Activated CD8-positive, alpha-beta T cell treated with anti-CD3 and anti-CD28 coated beads, Interleukin-2, amount 10 ng/mL, durations not matched to agents 7 days and 5 days (primary cell): ENCODE measurements around the gene STYK1. TPM values are rescaled to one million over a fixed set of nuclear protein-coding genes. Genes with fewer than 3 reads are reported as not detected.

ENCODE experiments used
- ATAC-seq: fragments of 150-1000 bp; cut with Tn5 transposase; one replicate; pipeline ENCODE4 v1.10.0; 2021; ENCODE audit warnings: moderate library complexity
- CTCF ChIA-PET: fragments of 350-600 bp; sonication (Branson Sonifier 250); formaldehyde crosslinking; loops from one replicate; lab custom pipeline; 2021; ENCODE audit warnings: antibody characterized with exemption; lab: Charles Lee
- POLR2A ChIA-PET: fragments of 350-600 bp; sonication (Branson Sonifier 250); formaldehyde crosslinking; loops from one replicate; lab custom pipeline; 2021; ENCODE audit warnings: antibody characterized with exemption; lab: Charles Lee
- DNase-seq: peaks from one replicate; pipeline ENCODE4 v3.0.0-alpha.2; 2020
- H3K27ac Mint-ChIP-seq: one replicate; pipeline ENCODE4 v1.8.0; 2021; ENCODE audit warnings: mild to moderate bottlenecking, mixed read lengths
- H3K27me3 Mint-ChIP-seq: one replicate; pipeline ENCODE4 v1.8.0; 2021; ENCODE audit warnings: low read depth, mixed read lengths
- H3K36me3 Mint-ChIP-seq: one replicate; pipeline ENCODE4 v1.8.0; 2021; ENCODE audit warnings: low read depth, mixed read lengths
- H3K4me1 Mint-ChIP-seq: one replicate; pipeline ENCODE4 v1.8.0; 2021; ENCODE audit warnings: low read depth, mixed read lengths
- H3K4me3 Mint-ChIP-seq: one replicate; pipeline ENCODE4 v1.8.0; 2021; ENCODE audit warnings: mild to moderate bottlenecking, mixed read lengths
- H3K9me3 Mint-ChIP-seq: one replicate; pipeline ENCODE4 v1.8.0; 2022; ENCODE audit warnings: mixed read lengths; ENCODE audit not compliant: insufficient read depth
- total RNA-seq, 2 experiments: library from RNA; stranded (reverse); gene quantifications; one replicate each; pipeline ENCODE4 v1.2.3, GENCODE V29; 2021

Gene STYK1, protein sequence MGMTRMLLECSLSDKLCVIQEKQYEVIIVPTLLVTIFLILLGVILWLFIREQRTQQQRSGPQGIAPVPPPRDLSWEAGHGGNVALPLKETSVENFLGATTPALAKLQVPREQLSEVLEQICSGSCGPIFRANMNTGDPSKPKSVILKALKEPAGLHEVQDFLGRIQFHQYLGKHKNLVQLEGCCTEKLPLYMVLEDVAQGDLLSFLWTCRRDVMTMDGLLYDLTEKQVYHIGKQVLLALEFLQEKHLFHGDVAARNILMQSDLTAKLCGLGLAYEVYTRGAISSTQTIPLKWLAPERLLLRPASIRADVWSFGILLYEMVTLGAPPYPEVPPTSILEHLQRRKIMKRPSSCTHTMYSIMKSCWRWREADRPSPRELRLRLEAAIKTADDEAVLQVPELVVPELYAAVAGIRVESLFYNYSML
- 1 to 10 TPM; 5.3 to 5.9 TPM for total RNA-seq

DNA sequence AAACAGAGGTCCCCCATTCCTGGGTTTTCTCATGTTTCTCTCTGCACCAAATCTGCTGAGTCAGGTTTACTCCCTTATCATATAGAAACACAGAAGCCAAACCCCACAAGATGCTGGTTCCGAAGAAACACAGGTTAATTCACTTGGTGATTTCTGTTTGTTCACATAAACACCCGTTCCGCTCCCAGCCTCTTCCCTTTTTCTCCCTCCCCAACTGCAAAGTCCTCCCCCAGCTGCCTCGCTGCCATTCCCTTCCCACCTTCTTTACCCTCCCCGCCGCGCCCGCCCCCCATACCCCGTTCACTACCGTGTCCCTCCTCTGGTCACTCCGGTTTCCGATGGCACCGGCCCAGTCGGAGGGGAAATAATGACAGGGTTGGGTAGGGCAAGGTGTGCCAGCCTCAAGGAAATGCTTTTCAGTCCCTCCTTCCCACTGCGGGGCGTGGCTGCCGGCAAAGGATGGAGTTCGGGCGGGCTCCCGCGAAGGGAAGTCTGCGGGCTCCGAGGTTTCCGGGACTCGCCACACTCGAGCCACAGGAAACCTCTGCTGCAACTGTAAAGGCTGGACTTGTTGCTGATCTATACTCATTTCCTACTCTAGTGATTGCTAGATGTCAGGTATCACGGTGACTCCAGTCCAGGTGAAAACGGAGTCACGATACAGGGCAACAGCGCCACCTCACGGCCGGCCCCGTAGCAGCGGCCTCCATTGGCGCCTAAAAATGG lies at the start of gene STYK1:
Gene STYK1 (minus strand): TSS at position 394 of the 726 bp plus-strand sequence. CDS start 39,434 bp downstream, outside the sequence.
- Mint-ChIP-seq H3K4me3 (peak within 1 kb of the TSS; percentile 81), H3K27me3 (peaks cover 12% of the 10 kb centered on the region), H3K27ac (peak within 1 kb of the TSS; percentile 83), H3K36me3 (peaks cover 18% of the 10 kb centered on the region), H3K9me3 (peaks cover 6% of the 10 kb centered on the region), H3K4me1 (peaks cover 71% of the 10 kb centered on the region)
- ATAC-seq (peak; percentile 91), DNase-seq (peak; percentile 86)
- POLR2A ChIA-PET, result interaction anchor here (1.5 kb wide), 1 partner anchor 119 kb away, joined by 3 read pairs; no protein-coding TSS in a partner anchor
- CTCF ChIA-PET, result interaction anchor here (1.2 to 1.3 kb wide), 2 partner anchors 351 to 373 kb away, joined by 3 read pairs; no protein-coding TSS in a partner anchor

DNA sequence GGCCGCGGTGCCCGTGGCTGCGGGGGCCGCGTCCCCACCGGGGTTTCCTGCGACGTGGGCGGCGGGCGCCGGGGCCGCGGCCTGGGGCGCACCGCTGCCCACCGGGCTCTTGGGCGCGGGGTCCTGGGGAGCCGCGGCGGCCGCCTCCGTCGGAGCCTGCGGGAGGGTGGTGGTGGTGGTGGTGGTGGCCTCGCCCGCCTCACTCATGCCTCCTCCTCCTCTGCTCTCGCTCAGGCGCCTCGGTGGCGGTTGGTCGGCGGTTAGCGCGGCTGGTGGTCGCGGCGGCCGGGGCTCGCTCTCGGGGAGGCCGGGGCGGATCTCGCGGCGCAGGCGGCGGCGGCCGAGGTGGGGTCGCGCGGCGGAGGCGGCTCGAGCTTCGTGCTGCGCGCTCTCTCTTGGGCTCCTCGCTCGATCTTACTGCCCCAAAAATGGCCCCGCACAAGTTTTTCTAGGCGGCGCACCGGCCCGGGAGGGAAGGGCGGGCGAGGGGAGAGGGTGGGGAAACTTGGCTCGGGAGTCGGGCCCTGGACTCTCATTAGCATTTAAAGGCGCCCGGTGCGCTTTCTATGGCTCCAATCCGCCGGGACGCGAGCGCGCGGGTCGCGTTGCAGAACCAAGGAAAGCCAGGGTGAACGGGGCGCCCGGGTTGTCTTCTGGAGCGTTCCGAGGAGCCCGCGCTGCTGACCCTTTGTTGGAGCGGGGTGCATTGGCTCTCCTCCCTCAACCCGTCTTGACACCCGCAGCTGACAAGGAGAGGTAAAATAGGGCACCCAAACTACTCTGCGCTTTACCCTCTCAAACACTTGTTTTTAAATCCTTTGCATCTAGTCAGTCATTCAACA lies 49.3 kb upstream of the STYK1 start, which contains the start of gene YBX3:
Gene YBX3 (minus strand): TSS at position 419 of the 842 bp plus-strand sequence. CDS start 212 bp downstream, at position 207.
- ChIA-PET CTCF (interaction anchor here (3.1 kb wide), 1 partner anchor 27 kb away, joined by 13 read pairs; no protein-coding TSS in a partner anchor), POLR2A (interaction anchor here (1.3 to 1.4 kb wide), 2 partner anchors 110 to 331 kb away, joined by 3 to 6 read pairs; partner anchors contain the start of gene MAGOHB)
- Mint-ChIP-seq H3K36me3 (peaks cover 7% of the 10 kb centered on the region), H3K27me3 (peaks cover 39% of the 10 kb centered on the region), H3K4me1 (peaks cover 38% of the 10 kb centered on the region), H3K9me3 (no peaks in the 10 kb centered on the region), H3K27ac (peak within 1 kb of the TSS; percentile 96), H3K4me3 (peak within 1 kb of the TSS; percentile 99)
- peak; percentile 53 for ATAC-seq
- peak; percentile 66 for DNase-seq

DNA sequence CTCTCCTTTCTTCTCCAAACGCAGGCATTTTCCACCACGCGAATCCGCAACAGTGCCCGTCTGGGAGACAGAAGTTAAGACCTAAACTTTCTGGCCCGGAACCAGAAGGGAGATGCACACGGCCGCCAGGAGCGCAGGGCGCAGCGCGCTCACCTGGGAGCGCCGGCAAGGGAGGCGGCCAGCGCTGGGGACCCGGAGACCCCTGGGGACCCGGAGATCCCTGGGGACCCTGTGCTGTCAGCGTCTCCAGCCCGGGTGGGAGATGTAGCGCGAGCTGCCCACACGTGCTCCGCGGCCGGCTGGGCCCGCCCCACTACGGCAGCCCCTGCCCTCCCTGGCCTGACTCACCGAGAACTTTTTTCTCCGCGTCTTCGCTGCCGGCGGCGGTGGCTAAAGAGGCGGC lies 48.7 kb upstream of the STYK1 start:
- ChIA-PET CTCF (interaction anchor here (1.3 to 3.1 kb wide), 2 partner anchors 11 to 27 kb away, joined by 5 to 13 read pairs; no protein-coding TSS in a partner anchor), POLR2A (interaction anchor here (1.3 kb wide), 1 partner anchor 330 kb away, joined by 3 read pairs; no protein-coding TSS in a partner anchor)
- peaks cover 42% of the 10 kb centered on the region for H3K4me1 Mint-ChIP-seq
- H3K27me3 Mint-ChIP-seq, result peaks cover 34% of the 10 kb centered on the region
- peaks cover 10% of the 10 kb centered on the region for H3K36me3 Mint-ChIP-seq
- H3K27ac Mint-ChIP-seq, result peak overlapping the region; percentile 96
- no peaks in the 10 kb centered on the region for H3K9me3 Mint-ChIP-seq
- peak; percentile 53 for DNase-seq
- peak overlapping the region; percentile 99 for H3K4me3 Mint-ChIP-seq
- peak; percentile 57 for ATAC-seq

DNA sequence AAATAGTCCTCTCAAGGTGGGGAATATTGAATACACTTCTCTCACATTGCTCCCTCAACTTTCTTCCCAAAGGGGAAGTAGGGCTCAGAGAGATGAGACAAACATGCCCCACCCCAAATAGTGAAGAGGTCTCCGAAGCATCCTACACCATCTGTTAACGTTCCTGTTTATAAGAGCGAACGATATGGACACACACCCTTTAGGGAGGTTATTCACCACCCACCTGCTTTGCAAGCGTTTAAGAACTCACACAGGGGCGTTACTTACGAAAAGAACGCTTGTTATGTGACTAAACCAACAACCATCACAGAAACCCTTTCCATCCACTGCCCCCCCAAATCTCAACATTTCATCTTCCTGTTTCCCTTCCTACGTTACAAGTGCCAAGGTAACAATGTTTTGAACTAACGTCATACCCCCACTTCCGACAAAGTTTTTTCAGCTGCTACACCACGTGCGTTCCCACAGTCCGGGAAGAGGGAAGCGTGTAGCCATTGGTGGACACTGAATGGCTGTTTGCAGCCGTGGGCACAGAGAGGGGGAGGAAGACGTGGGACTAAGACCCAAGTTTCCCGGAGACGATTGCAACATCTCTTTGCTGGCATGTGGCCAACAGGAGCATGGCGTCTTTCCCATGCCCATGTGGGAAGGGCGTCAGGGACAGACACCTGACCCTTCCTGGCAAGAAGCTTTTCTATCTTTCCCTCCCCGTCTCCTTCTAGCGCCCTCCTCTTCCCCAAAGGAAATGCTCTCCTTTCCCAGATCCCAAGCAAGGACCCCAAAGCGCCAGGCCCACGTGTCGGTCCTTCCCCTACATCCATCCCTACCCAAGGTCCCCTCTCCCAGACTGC lies 48.0 kb upstream of the STYK1 start:
- peaks cover 28% of the 10 kb centered on the region for H3K27me3 Mint-ChIP-seq
- peak; percentile 76 for DNase-seq
- H3K27ac Mint-ChIP-seq, result peak overlapping the region; percentile 96
- ChIA-PET CTCF (interaction anchor here (1.3 to 3.1 kb wide), 2 partner anchors 10 to 28 kb away, joined by 5 to 13 read pairs; no protein-coding TSS in a partner anchor), POLR2A (interaction anchor here (1.3 kb wide), 1 partner anchor 329 kb away, joined by 3 read pairs; no protein-coding TSS in a partner anchor)
- H3K4me1 Mint-ChIP-seq, result peaks cover 48% of the 10 kb centered on the region
- H3K9me3 Mint-ChIP-seq, result no peaks in the 10 kb centered on the region
- ATAC-seq, result peak; percentile 64
- peak overlapping the region; percentile 99 for H3K4me3 Mint-ChIP-seq
- peaks cover 13% of the 10 kb centered on the region for H3K36me3 Mint-ChIP-seq

DNA sequence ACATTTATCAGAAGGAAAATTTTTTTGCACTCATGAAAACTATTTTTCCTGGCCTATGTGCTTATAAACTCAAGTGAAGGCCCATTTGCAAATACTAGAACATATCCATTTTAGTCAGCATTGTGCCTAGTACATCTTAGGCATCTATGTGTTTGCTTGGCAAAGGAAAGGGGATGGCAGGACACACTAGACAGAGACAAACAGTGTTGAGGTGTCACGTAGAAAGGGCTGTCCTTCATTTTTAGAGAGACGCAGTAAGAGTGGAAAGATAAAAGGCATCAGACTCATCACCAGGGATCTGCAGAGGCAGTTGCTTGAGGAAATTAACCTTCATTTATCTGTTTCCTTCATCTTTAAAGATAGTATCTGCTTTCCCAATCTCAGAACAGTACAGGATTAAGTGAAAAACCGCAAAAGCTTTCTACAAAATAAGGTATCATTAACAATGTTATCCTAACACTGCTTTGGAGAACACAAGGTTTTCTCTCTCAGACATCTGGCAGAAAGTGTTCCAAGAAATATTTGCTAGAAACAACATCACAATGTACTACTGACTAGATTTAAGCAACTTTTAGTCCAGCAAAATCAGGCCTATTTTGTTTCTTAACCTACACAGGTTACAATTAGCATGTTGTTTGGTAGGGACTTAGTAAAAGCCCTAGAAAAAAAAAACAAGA lies 47.3 kb upstream of the STYK1 start:
- Mint-ChIP-seq H3K27ac (peak overlapping the region; percentile 43), H3K9me3 (no peaks in the 10 kb centered on the region), H3K36me3 (peaks cover 19% of the 10 kb centered on the region), H3K4me3 (peak overlapping the region; percentile 99), H3K4me1 (peaks cover 55% of the 10 kb centered on the region), H3K27me3 (peaks cover 23% of the 10 kb centered on the region)
- ATAC-seq (no peak), DNase-seq (no peak)
- POLR2A ChIA-PET, result no interaction called here
- CTCF ChIA-PET, result interaction anchor here (1.3 to 4.9 kb wide), 3 partner anchors 9 to 355 kb away, joined by 3 to 22 read pairs (median 5); no protein-coding TSS in a partner anchor

DNA sequence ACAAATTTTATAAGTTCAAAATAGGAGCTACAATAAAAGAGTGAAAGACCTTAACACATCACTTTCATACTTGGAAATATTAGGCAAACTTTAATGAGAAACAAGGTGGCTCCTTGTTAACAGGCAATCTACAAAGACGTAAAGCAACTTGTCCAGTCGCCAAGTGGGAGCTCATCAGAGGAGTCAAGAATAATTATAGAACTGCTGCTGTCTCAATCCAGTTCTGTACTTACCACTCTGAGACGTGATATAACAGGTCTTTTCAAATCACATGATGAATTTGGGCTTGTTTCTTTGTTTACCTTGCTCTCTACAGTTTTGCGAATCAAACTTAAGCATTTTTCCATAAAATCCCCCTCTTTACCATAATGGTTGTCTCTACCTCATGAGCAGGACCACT lies 45.6 kb upstream of the STYK1 start:
- H3K27me3 Mint-ChIP-seq, result peaks cover 10% of the 10 kb centered on the region
- no peak overlapping the region for H3K4me3 Mint-ChIP-seq
- ATAC-seq, result no peak
- ChIA-PET POLR2A (no interaction called here), CTCF (interaction anchor here (0.6 to 4.9 kb wide), 3 partner anchors 10 to 522 kb away, joined by 3 to 22 read pairs (median 6); no protein-coding TSS in a partner anchor)
- H3K36me3 Mint-ChIP-seq, result peaks cover 27% of the 10 kb centered on the region
- H3K4me1 Mint-ChIP-seq, result peaks cover 63% of the 10 kb centered on the region
- H3K27ac Mint-ChIP-seq, result no peak overlapping the region
- DNase-seq, result no peak
- H3K9me3 Mint-ChIP-seq, result no peaks in the 10 kb centered on the region

DNA sequence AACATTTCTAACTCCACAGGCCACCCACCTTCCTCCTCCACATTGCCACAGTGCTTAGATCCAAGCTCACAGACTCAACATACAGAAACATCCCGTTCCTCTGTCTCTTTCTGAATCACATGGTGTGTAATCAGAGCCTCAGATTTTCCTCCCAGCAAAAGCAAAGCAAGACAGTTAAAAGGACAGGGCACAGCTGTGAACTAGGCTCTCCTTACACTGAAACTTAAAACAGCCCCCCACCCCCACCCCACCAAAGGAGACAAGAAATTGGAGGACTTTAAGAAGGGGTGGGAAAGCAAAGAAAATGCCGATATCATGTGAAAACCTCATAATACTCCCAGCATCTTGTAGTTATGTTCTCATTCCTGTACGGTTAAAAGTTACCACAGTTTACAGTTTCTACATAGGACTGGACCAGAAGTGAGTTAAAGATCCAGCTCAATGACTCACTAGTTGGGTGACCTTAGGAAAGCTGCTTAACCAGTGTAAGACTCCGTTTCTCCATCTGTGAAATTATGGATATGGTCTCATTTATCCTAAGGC lies 44.5 kb upstream of the STYK1 start:
- H3K27ac Mint-ChIP-seq, result no peak overlapping the region
- peaks cover 35% of the 10 kb centered on the region for H3K36me3 Mint-ChIP-seq
- H3K9me3 Mint-ChIP-seq, result no peaks in the 10 kb centered on the region
- ChIA-PET CTCF (interaction anchor here (4.9 kb wide), 1 partner anchor 31 kb away, joined by 22 read pairs; no protein-coding TSS in a partner anchor), POLR2A (interaction anchor here (0.5 kb wide), 1 partner anchor 22 kb away, joined by 3 read pairs; no protein-coding TSS in a partner anchor)
- no peak for DNase-seq
- H3K4me3 Mint-ChIP-seq, result no peak overlapping the region
- ATAC-seq, result no peak
- H3K4me1 Mint-ChIP-seq, result peaks cover 55% of the 10 kb centered on the region
- H3K27me3 Mint-ChIP-seq, result no peaks in the 10 kb centered on the region

DNA sequence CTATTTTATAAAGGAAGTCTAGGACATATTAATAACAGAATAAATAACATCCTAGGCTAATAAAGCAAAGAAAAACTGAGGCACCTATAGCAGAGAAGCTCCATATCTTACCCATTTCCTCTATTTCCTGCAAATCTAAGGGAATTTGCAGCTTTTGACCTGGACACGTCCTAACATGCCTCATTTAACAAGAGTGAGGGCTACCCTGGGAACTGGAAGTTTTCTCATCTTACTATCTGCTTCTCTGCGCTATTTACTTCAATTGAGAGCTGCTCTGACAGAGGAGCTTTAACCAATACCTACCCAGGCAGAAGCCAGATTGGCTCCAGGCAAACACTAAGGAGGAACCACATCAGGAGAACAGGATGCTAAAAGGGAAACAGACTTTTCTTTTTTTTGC lies 43.6 kb upstream of the STYK1 start:
- Mint-ChIP-seq H3K9me3 (no peaks in the 10 kb centered on the region), H3K4me3 (no peak overlapping the region), H3K27ac (no peak overlapping the region), H3K27me3 (no peaks in the 10 kb centered on the region), H3K4me1 (peaks cover 55% of the 10 kb centered on the region), H3K36me3 (peaks cover 43% of the 10 kb centered on the region)
- DNase-seq (no peak), ATAC-seq (no peak)
- POLR2A ChIA-PET, result no interaction called here
- CTCF ChIA-PET, result interaction anchor here (1.4 to 4.9 kb wide), 2 partner anchors 32 to 769 kb away, joined by 3 to 22 read pairs; no protein-coding TSS in a partner anchor

DNA sequence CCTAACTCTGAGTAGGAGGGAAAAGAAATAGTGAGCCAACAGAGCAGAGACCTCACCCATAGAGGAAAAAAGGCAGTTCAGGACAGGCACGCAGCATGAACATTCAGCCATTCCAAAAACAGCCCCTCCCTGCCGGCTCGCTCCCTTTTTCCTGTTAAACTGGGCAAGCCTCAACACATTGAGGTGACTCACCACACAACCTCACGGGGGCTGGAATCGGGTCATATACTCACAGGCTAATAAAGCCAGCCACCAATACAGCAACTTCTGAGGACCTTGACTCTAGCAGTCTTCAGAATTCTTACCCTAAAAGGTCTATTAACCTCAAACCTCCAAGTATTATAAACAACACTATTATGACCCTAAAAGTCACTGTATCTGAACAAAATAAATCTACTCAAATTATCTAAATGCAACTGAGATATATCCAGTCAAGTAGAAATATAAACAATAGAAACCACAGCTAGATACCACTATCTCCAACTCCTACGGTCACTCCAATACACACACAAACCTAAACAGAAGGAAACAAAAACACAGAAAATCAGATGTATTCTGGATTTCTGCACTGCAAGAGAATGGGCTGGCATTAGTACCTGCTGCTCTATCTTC lies 43.0 kb upstream of the STYK1 start:
- ChIA-PET CTCF (interaction anchor here (1.4 to 4.9 kb wide), 2 partner anchors 33 to 770 kb away, joined by 3 to 22 read pairs; no protein-coding TSS in a partner anchor), POLR2A (no interaction called here)
- Mint-ChIP-seq H3K27me3 (no peaks in the 10 kb centered on the region), H3K4me3 (no peak overlapping the region), H3K36me3 (peaks cover 42% of the 10 kb centered on the region), H3K4me1 (peaks cover 49% of the 10 kb centered on the region), H3K9me3 (no peaks in the 10 kb centered on the region), H3K27ac (no peak overlapping the region)
- DNase-seq (no peak), ATAC-seq (no peak)
